HEK293T (cell line): Measurements from ENCODE around the gene CEACAM3.
"Not testable (repeated sequence)": the region's sequence is repeated elsewhere in the genome, so short reads cannot be mapped to it uniquely, and the experiment has no call there.

Experiments
- L3MBTL2 ChIP-seq: fragments of 450-650 bp; conservative IDR thresholded peaks from 2 replicates; pipeline ENCODE4 v1.6.1; 2016; ENCODE audit warnings: mild to moderate bottlenecking
- LEF1 ChIP-seq: fragments of 450-650 bp; IDR thresholded peaks from 2 replicates; pipeline ENCODE4 v1.6.1; 2017; ENCODE audit warnings: mild to moderate bottlenecking, borderline replicate concordance

GRCh38 chr19:41788518-41788917, 7.9 kb upstream of the CEACAM3 start:
- TF ChIP-seq LEF1, L3MBTL2: not testable (repeated sequence)
